Measurements from ENCODE around the gene ADAMTSL3. TPM values are rescaled to one million over a fixed set of nuclear protein-coding genes. Genes with fewer than 3 reads are reported as not detected.

Gene ADAMTSL3
- total and polyA plus RNA-seq, 2 experiments from 2014 or later: 0.61 to 0.87 TPM

GRCh38 chr15:83977992-83978391, 324.1 kb downstream of the ADAMTSL3 start (continued):
- no peak for TF ChIP-seq ETS1 (IDR thresholded peaks at IDR 0.05)
- no peak for TF ChIP-seq NANOG (IDR thresholded peaks at IDR 0.05; ENCODE audit: borderline replicate concordance)
- no peak for TF ChIP-seq EZH2phosphoT487 (IDR thresholded peaks at IDR 0.05; ENCODE audit: unreplicated experiment)
- no peak for TF ChIP-seq EZH2 (IDR thresholded peaks at IDR 0.05; ENCODE audit: low read depth, unreplicated experiment)
- no peak for TF ChIP-seq JUNB (IDR thresholded peaks at IDR 0.05; ENCODE audit: unreplicated experiment)
- TF ChIP-seq, protein P1, sequence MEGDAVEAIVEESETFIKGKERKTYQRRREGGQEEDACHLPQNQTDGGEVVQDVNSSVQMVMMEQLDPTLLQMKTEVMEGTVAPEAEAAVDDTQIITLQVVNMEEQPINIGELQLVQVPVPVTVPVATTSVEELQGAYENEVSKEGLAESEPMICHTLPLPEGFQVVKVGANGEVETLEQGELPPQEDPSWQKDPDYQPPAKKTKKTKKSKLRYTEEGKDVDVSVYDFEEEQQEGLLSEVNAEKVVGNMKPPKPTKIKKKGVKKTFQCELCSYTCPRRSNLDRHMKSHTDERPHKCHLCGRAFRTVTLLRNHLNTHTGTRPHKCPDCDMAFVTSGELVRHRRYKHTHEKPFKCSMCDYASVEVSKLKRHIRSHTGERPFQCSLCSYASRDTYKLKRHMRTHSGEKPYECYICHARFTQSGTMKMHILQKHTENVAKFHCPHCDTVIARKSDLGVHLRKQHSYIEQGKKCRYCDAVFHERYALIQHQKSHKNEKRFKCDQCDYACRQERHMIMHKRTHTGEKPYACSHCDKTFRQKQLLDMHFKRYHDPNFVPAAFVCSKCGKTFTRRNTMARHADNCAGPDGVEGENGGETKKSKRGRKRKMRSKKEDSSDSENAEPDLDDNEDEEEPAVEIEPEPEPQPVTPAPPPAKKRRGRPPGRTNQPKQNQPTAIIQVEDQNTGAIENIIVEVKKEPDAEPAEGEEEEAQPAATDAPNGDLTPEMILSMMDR (conservative IDR thresholded peaks at IDR 0.05; ENCODE audit: low read depth in 2 of 2): no peak

GRCh38 chr15:83978588-83978987, 324.7 kb downstream of the ADAMTSL3 start:
- Histone ChIP-seq H3K27me3 (ENCODE audit: insufficient read depth) (no peaks in the 10 kb centered on the region), H3K27ac (ENCODE audit: low read depth) (no peak overlapping the region), H2AFZ (no peak overlapping the region), H3K9me2 (ENCODE audit: insufficient read depth) (no peaks in the 10 kb centered on the region), H3K79me2 (replicated peaks; ENCODE audit: insufficient read depth) (no peaks in the 10 kb centered on the region), H3K4me3 (no peak overlapping the region), H3K4me1 (ENCODE audit: insufficient read depth) (no peaks in the 10 kb centered on the region), H3K36me3 (ENCODE audit: insufficient read depth) (no peaks in the 10 kb centered on the region), H3F3A (replicated peaks; ENCODE audit: low read depth) (no peaks in the 10 kb centered on the region), H4K20me1 (replicated peaks; ENCODE audit: insufficient read depth) (no peaks in the 10 kb centered on the region), H3K4me2 (no peak overlapping the region)
- ATAC-seq: no peak
- Mint-ChIP-seq H3K9me3 (peaks cover 40% of the 10 kb centered on the region), H3K27me3 (ENCODE audit: insufficient read depth, low read depth, poor library complexity) (peaks cover 3% of the 10 kb centered on the region), H3K4me1 (no peaks in the 10 kb centered on the region; the same call in 2 of the 3 replicates), H3K4me3 (no peak overlapping the region), H3K27ac (no peak overlapping the region), H3K36me3 (ENCODE audit: low read depth) (peaks cover 22% of the 10 kb centered on the region)
- DNase-seq (ENCODE audit: low spot score): no peak
- TF ChIP-seq CREB1 (CRISPR knock-in tag; IDR thresholded peaks at IDR 0.05; ENCODE audit: low read depth): no peak
- TF ChIP-seq NANOG (IDR thresholded peaks at IDR 0.05; ENCODE audit: borderline replicate concordance): no peak
- TF ChIP-seq EZH2phosphoT487 (IDR thresholded peaks at IDR 0.05; ENCODE audit: unreplicated experiment): no peak
- no peak for TF ChIP-seq ZNF114 (CRISPR knock-in tag; IDR thresholded peaks at IDR 0.05)
- TF ChIP-seq STAT1 (IDR thresholded peaks at IDR 0.05; ENCODE audit: unreplicated experiment): no peak
- no peak for TF ChIP-seq ZNF462 (CRISPR knock-in tag; IDR thresholded peaks at IDR 0.05)
- no peak for TF ChIP-seq JUNB (IDR thresholded peaks at IDR 0.05; ENCODE audit: unreplicated experiment)
- TF ChIP-seq ZNF331 (CRISPR knock-in tag; IDR thresholded peaks at IDR 0.05; ENCODE audit: low read depth): no peak
- TF ChIP-seq ETS1 (IDR thresholded peaks at IDR 0.05): no peak
- no peak for TF ChIP-seq EZH2 (IDR thresholded peaks at IDR 0.05; ENCODE audit: low read depth, unreplicated experiment)
